HG02642 (cell line): ENCODE data around the gene GJA3.

Experiments
- ATAC-seq: cut with Tn5 transposase; IDR thresholded peaks from one replicate; pipeline ENCODE4 v1.9.1; 2021; ENCODE audit warnings: mild to moderate bottlenecking; ENCODE audit not compliant: unreplicated experiment, poor library complexity

GJA3 gene

GRCh38 chr13:20102525-20103180, 58.2 kb downstream of the GJA3 start:
- no peak for ATAC-seq

GRCh38 chr13:20101467-20102316, 59.2 kb downstream of the GJA3 start:
- no peak for ATAC-seq

GRCh38 chr13:20099319-20099718, 61.5 kb downstream of the GJA3 start:
- ATAC-seq = no peak

GRCh38 chr13:20093951-20094350, 66.9 kb downstream of the GJA3 start:
- ATAC-seq = no peak

GRCh38 chr13:20090349-20090748, 70.5 kb downstream of the GJA3 start:
- no peak for ATAC-seq
